ENCODE results near the gene AGAP1. TPM values are rescaled to one million over a fixed set of nuclear protein-coding genes. Genes with fewer than 3 reads are reported as not detected.

Gene AGAP1
- total and polyA plus RNA-seq, 7 donors: 10.8 to 42.7 (median 18.6) TPM

DNA sequence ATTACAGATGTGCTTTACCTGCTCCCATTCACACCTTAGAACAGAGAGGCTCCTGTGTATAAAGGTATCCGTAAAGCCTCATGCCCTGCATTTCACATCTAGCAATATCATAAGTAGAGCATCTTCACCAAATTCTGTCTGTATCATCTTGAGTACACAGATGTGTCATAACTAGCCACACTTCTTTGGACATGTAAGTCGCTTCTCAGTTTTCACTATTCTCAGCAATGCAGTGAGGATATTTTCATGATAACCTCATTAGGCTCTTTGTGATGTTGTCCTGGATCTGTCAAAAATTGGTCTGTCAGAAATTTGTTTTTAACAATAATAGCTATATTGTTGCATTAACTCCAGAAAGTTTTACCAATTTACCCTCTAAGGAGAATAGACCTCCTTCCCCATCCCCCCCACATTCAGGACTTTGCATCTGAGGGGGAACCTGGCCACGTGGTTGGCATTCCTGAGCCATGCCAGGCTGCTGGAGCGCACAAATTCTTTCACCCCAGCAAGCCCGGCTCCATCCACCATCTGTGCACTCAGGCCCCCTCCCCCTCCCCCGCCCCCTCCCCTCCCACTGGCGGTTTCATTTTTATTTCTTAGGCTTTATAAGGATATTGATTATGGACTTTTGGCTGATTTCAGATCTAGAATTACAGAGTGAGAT, 34.1 kb downstream of the AGAP1 start:
- Histone ChIP-seq H3K9me3 (no peaks in the 10 kb centered on the region), H3K27me3 (no peaks in the 10 kb centered on the region), H3K27ac (no peak overlapping the region), H3K36me3 (no peaks in the 10 kb centered on the region), H3K4me1 (peaks cover 0 to 15% (median 7%) of the 10 kb centered on the region in 4 donors), H3K4me3 (no peak overlapping the region)
- intact Hi-C loops (cut with DNase I): no loop called here
- 57 to 80% methylated on average over 7 of the region's 7 CpGs for WGBS, 2 donors
- TF ChIP-seq POLR2A (IDR thresholded peaks at IDR 0.05): no peak
- TF ChIP-seq POLR2AphosphoS5 (IDR thresholded peaks at IDR 0.05): no peak
- no peak for TF ChIP-seq EP300 (IDR thresholded peaks at IDR 0.05)
- no peak for TF ChIP-seq CTCF (IDR thresholded peaks at IDR 0.05)
- DNase-seq: no peak

GRCh38 chr2:235529621-235530020, 35.8 kb downstream of the AGAP1 start:
- no peak for DNase-seq
- Histone ChIP-seq H3K4me3 (no peak overlapping the region), H3K27ac (no peak overlapping the region)

GRCh38 chr2:235530735-235531134, 36.9 kb downstream of the AGAP1 start:
- DNase-seq: no peak
- 94 to 95% methylated on average over 5 of the region's 5 CpGs for WGBS, 2 donors
- intact Hi-C loops (cut with DNase I): no loop called here
- no peak overlapping the region for H3K27ac ChIP-seq
- H3K4me3 ChIP-seq: no peak overlapping the region
- H3K9me3 ChIP-seq: no peaks in the 10 kb centered on the region
- no peaks in the 10 kb centered on the region for H3K27me3 ChIP-seq
- peaks cover 0 to 15% (median 7%) of the 10 kb centered on the region in 4 donors for H3K4me1 ChIP-seq
- no peaks in the 10 kb centered on the region for H3K36me3 ChIP-seq
- TF ChIP-seq CTCF (IDR thresholded peaks at IDR 0.05): no peak
- TF ChIP-seq POLR2A (IDR thresholded peaks at IDR 0.05): no peak
- no peak for TF ChIP-seq POLR2AphosphoS5 (IDR thresholded peaks at IDR 0.05)
- no peak for TF ChIP-seq EP300 (IDR thresholded peaks at IDR 0.05)

More at GRCh38 chr2:235529621-235530020, 35.8 kb downstream of the AGAP1 start:
- Histone ChIP-seq H3K27me3 (no peaks in the 10 kb centered on the region), H3K4me1 (peaks cover 0 to 15% (median 7%) of the 10 kb centered on the region in 4 donors), H3K9me3 (no peaks in the 10 kb centered on the region), H3K36me3 (no peaks in the 10 kb centered on the region)
- TF ChIP-seq POLR2A (IDR thresholded peaks at IDR 0.05) (no peak), POLR2AphosphoS5 (IDR thresholded peaks at IDR 0.05) (no peak), EP300 (IDR thresholded peaks at IDR 0.05) (no peak), CTCF (IDR thresholded peaks at IDR 0.05) (no peak)
- 90 to 95% methylated on average over 3 of the region's 3 CpGs for WGBS, 2 donors
- intact Hi-C loops (cut with DNase I): no loop called here

DNA sequence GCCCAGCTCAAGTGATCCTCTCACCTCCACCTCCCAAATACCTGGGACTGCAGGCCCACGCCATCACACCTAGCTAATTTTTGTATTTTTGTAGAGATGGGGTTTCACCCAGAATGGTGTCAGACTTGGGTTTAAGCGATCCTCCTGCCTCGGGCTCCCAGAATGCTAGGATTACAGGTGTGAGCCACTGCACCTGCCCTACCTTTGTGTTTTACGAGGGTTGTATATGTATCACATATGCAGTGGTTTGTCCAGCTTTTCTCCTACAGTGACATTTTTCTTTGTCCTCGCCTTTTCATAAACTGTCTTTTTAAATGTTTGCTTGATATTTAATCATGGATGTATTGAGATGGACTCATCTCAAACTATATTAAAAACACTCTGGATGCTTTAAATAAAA, 38.5 kb downstream of the AGAP1 start:
- Histone ChIP-seq H3K4me3 (no peak overlapping the region), H3K9me3 (no peaks in the 10 kb centered on the region), H3K36me3 (no peaks in the 10 kb centered on the region), H3K27me3 (no peaks in the 10 kb centered on the region), H3K27ac (no peak overlapping the region), H3K4me1 (peaks cover 0 to 14% (median 7%) of the 10 kb centered on the region in 4 donors)
- no peak for DNase-seq
- no peak for TF ChIP-seq POLR2AphosphoS5 (IDR thresholded peaks at IDR 0.05)
- no peak for TF ChIP-seq CTCF (IDR thresholded peaks at IDR 0.05)
- no peak for TF ChIP-seq POLR2A (IDR thresholded peaks at IDR 0.05)
- WGBS, 2 donors: 25 to 72% methylated on average over 5 of the region's 5 CpGs
- intact Hi-C loops (cut with DNase I): no loop called here

DNA sequence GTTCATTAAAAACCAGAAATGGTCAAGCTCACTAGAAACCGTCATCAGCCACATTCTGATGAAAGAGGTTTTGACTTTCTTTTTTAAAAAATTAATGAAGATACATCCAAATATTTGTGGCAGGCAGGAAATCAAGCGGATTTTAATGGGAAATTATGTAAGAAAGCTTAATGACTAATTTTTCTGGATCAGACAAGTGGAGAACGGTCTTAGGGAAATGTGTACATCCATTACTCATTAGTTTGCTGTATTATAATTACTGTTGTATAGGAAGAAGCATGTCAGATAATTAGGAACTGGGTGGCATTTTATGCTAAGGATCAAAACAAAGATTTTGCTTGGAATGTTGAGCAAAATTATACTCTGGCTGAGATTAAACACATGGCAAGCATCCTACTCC, 39.4 kb downstream of the AGAP1 start:
- Histone ChIP-seq H3K9me3 (no peaks in the 10 kb centered on the region), H3K27ac (no peak overlapping the region), H3K27me3 (no peaks in the 10 kb centered on the region), H3K4me1 (peaks cover 0 to 5% (median 2%) of the 10 kb centered on the region in 4 donors), H3K36me3 (no peaks in the 10 kb centered on the region), H3K4me3 (no peak overlapping the region)
- no peak for DNase-seq
- intact Hi-C loops (cut with DNase I): no loop called here
- TF ChIP-seq POLR2AphosphoS5 (IDR thresholded peaks at IDR 0.05) (no peak), EP300 (IDR thresholded peaks at IDR 0.05) (no peak), CTCF (IDR thresholded peaks at IDR 0.05) (no peak), POLR2A (IDR thresholded peaks at IDR 0.05) (no peak)
- WGBS, 2 donors: 74 to 86% methylated on average over 3 of the region's 3 CpGs

Data from sigmoid colon (tissue), 7 donors.